SK-N-SH (cell line): ENCODE measurements around the gene KRTAP22-1. TPM values are rescaled to one million over a fixed set of nuclear protein-coding genes. Genes with fewer than 3 reads are reported as not detected.

ENCODE experiments used
- CTCF ChIA-PET: fragments of 300-600, 350-600 bp; formaldehyde crosslinking; extraction: SDS; loops from one replicate; lab custom pipeline; 2021; lab: Yijun Ruan, JAX
- POLR2A ChIA-PET: fragments of 350-600 bp; sonication (Branson Sonifier 250); formaldehyde crosslinking; extraction: SDS; loops from one replicate; lab custom pipeline; 2020; ENCODE audit warnings: antibody characterized with exemption, inconsistent platforms; lab: Yijun Ruan, JAX
- DNase-seq: peaks from one replicate; pipeline ENCODE4 v3.0.0; 2012
- H2AFZ ChIP-seq: fragments of 200-600 bp; sonication (generic); 2 replicates; pipeline ENCODE4 v1.8.1; 2016; ENCODE audit warnings: antibody characterized with exemption, mild to moderate bottlenecking, low read depth
- H3F3A ChIP-seq: fragments of 200-600 bp; sonication (generic); replicated peaks from 2 replicates; pipeline ENCODE3; 2016; ENCODE audit warnings: antibody characterized with exemption, mild to moderate bottlenecking; ENCODE audit not compliant: insufficient read depth
- H3K27ac ChIP-seq, 2 experiments: fragments of 200-500 bp in 1 of 2; fragments of 200-600 bp in 1 of 2; sonication (Bioruptor generic) in 1 of 2; sonication (generic), shearing (Covaris generic) in 1 of 2; 2 replicates each; pipeline versions ENCODE4 v1.5.1 to v1.6.1; 2014 to 2016; ENCODE audit warnings: low read depth in 2 of 2, inconsistent platforms in 1 of 2, low read length in 1 of 2, mild to moderate bottlenecking in 1 of 2, mixed read lengths in 1 of 2
- H3K27me3 ChIP-seq: fragments of 200-600 bp; sonication (generic), shearing (Covaris generic); 2 replicates; pipeline ENCODE4 v1.6.1; 2016; ENCODE audit warnings: mixed run types; ENCODE audit not compliant: insufficient read depth
- H3K36me3 ChIP-seq, 2 experiments: fragments of 200-500 bp in 1 of 2; fragments of 200-600 bp in 1 of 2; sonication (Bioruptor generic) in 1 of 2; sonication (generic) in 1 of 2; replicated peaks in 1 of 2; 2 replicates each; pipeline versions ENCODE3 to v1.5.1; 2014 to 2016; ENCODE audit warnings: low read length in 1 of 2, mild to moderate bottlenecking in 1 of 2; ENCODE audit not compliant: insufficient read depth in 2 of 2, control insufficient read depth in 1 of 2
- H3K4me1 ChIP-seq, 2 experiments: fragments of 200-500 bp in 1 of 2; fragments of 200-600 bp in 1 of 2; sonication (Bioruptor generic) in 1 of 2; sonication (generic), shearing (Covaris generic) in 1 of 2; 2 replicates each; pipeline versions ENCODE4 v1.5.1 to v1.6.1; 2014 to 2016; ENCODE audit warnings: low read depth in 1 of 2, low read length in 1 of 2, mixed run types in 1 of 2; ENCODE audit not compliant: insufficient read depth in 2 of 2, control insufficient read depth in 1 of 2
- H3K4me2 ChIP-seq: fragments of 200-600 bp; sonication (generic), shearing (Covaris generic); 2 replicates; pipeline ENCODE4 v1.6.1; 2017; ENCODE audit warnings: mixed run types
- H3K4me3 ChIP-seq, 2 experiments: fragments of 200-500 bp in 1 of 2; fragments of 200-600 bp in 1 of 2; sonication (Bioruptor generic) in 1 of 2; sonication (generic), shearing (Covaris generic) in 1 of 2; 2 replicates each; pipeline versions ENCODE4 v1.5.1 to v1.8.1; 2014 to 2016; ENCODE audit warnings: low read depth in 2 of 2, inconsistent platforms in 1 of 2, low read length in 1 of 2, mild to moderate bottlenecking in 1 of 2, mixed read lengths in 1 of 2, moderate library complexity in 1 of 2
- H3K79me2 ChIP-seq: fragments of 200-600 bp; sonication (generic); 2 replicates; pipeline ENCODE4 v1.8.1; 2017; ENCODE audit warnings: mild to moderate bottlenecking; ENCODE audit not compliant: insufficient read depth
- H3K9ac ChIP-seq: fragments of 200-600 bp; sonication (generic); 2 replicates; pipeline ENCODE4 v1.6.1; 2017; ENCODE audit warnings: mixed run types
- H3K9me2 ChIP-seq: fragments of 200-600 bp; sonication (generic); 2 replicates; pipeline ENCODE4 v1.6.1; 2017; ENCODE audit warnings: mixed run types
- H3K9me3 ChIP-seq: fragments of 200-600 bp; sonication (generic); 2 replicates; pipeline ENCODE4 v1.6.1; 2017; ENCODE audit warnings: mixed run types, mild to moderate bottlenecking, moderate library complexity
- H4K20me1 ChIP-seq: fragments of 200-600 bp; sonication (generic); 2 replicates; pipeline ENCODE4 v1.6.1; 2017; ENCODE audit warnings: mild to moderate bottlenecking, mixed run types; ENCODE audit not compliant: insufficient read depth
- CHD2 ChIP-seq: fragments of 150-350 bp; IDR thresholded peaks from 2 replicates; pipeline ENCODE4 v1.6.1; 2018; ENCODE audit warnings: low read length; ENCODE audit not compliant: partially characterized antibody
- CTCF ChIP-seq: fragments of 200-600 bp; sonication (generic); IDR thresholded peaks from 2 replicates; pipeline ENCODE4 v1.6.1; 2017; ENCODE audit warnings: antibody characterized with exemption, mild to moderate bottlenecking, moderate library complexity
- FOSL2 ChIP-seq: IDR thresholded peaks from 2 replicates; pipeline ENCODE4 v1.4.0; 2012; ENCODE audit warnings: low read depth, mild to moderate bottlenecking, moderate library complexity, borderline replicate concordance
- FOXJ3 ChIP-seq: sonication (generic); formaldehyde crosslinking; IDR thresholded peaks from 2 replicates; pipeline ENCODE4 v1.5.1; 2020; ENCODE audit warnings: mild to moderate bottlenecking, missing genetic modification reagents
- GABPA ChIP-seq: IDR thresholded peaks from 2 replicates; pipeline ENCODE4 v1.4.0; 2012; ENCODE audit warnings: low read depth, mild to moderate bottlenecking
- GATA2 ChIP-seq: sonication (generic); formaldehyde crosslinking; IDR thresholded peaks from 2 replicates; pipeline ENCODE4 v1.5.0; 2020; ENCODE audit warnings: mild to moderate bottlenecking, missing genetic modification reagents
- JUND ChIP-seq: IDR thresholded peaks from 2 replicates; pipeline ENCODE4 v1.4.0; 2012
- MAX ChIP-seq: IDR thresholded peaks from 2 replicates; pipeline ENCODE4 v1.4.0; 2012; ENCODE audit warnings: low read depth
- MXI1 ChIP-seq: IDR thresholded peaks from 2 replicates; pipeline ENCODE4 v1.6.1; 2012; ENCODE audit warnings: mild to moderate bottlenecking, low read depth, low read length, improper control_type of control experiment
- NRF1 ChIP-seq: IDR thresholded peaks from 2 replicates; pipeline ENCODE4 v1.6.1; 2012; ENCODE audit warnings: low read depth, mild to moderate bottlenecking, low read length
- PBX3 ChIP-seq: IDR thresholded peaks from 2 replicates; pipeline ENCODE4; 2012
- POLR2AphosphoS5 ChIP-seq: IDR thresholded peaks from 2 replicates; pipeline ENCODE4 v1.6.1; 2012; ENCODE audit warnings: low read depth, low read length
- RFX5 ChIP-seq: IDR thresholded peaks from 2 replicates; pipeline ENCODE4 v1.6.1; 2012; ENCODE audit warnings: mild to moderate bottlenecking, improper control_type of control experiment, low read length
- RXRA ChIP-seq: IDR thresholded peaks from 2 replicates; pipeline ENCODE4 v1.4.0; 2012; ENCODE audit warnings: low read depth, mild to moderate bottlenecking, borderline replicate concordance
- TEAD4 ChIP-seq: IDR thresholded peaks from 2 replicates; pipeline ENCODE4 v1.4.0; 2012; ENCODE audit warnings: mild to moderate bottlenecking, borderline replicate concordance; ENCODE audit not compliant: insufficient read depth
- USF1 ChIP-seq: IDR thresholded peaks from 2 replicates; pipeline ENCODE4 v1.4.0; 2012; ENCODE audit warnings: low read depth, borderline replicate concordance
- WGBS: methylation state at CpG from one replicate; pipeline ENCODE4 v1.1.6; 2017; ENCODE audit warnings: low lambda C conversion rate; 5-methylcytosine and 5-hydroxymethylcytosine counted together
- polyA plus RNA-seq, 3 experiments: library from polyadenylated mRNA; depleted of rRNA; stranded (reverse); fragments of >200 nt; gene quantifications; 2 replicates each; pipeline ENCODE4 v1.2.3, GENCODE V29; 2012

KRTAP22-1 gene
- polyA plus RNA-seq, 1 of the 3 experiments (the other 2 are of a cell fraction) = not detected

- H3K9ac ChIP-seq = no peak within 1 kb of the TSS
- CTCF ChIA-PET = no interaction called here
- H3K36me3 ChIP-seq = no peaks in the 10 kb centered on the region
- no peaks in the 10 kb centered on the region for H3K79me2 ChIP-seq
- no peaks in the 10 kb centered on the region for H3K27me3 ChIP-seq
- H3F3A ChIP-seq = no peaks in the 10 kb centered on the region
- no CpG with 5 or more reads among the region's 6 CpGs for WGBS
- TF ChIP-seq NRF1 (no peak), MAX (no peak)
- H3K9me3 ChIP-seq = no peaks in the 10 kb centered on the region
- H2AFZ ChIP-seq = no peak within 1 kb of the TSS
- DNase-seq = no peak
- H3K4me1 ChIP-seq = no peaks in the 10 kb centered on the region
- H3K27ac ChIP-seq = no peak within 1 kb of the TSS
- POLR2A ChIA-PET = no interaction called here
- H3K4me2 ChIP-seq = no peak within 1 kb of the TSS
- no peak within 1 kb of the TSS for H3K4me3 ChIP-seq
- no peaks in the 10 kb centered on the region for H3K9me2 ChIP-seq
- no peaks in the 10 kb centered on the region for H4K20me1 ChIP-seq
These were observed 2.1 kb upstream of the KRTAP22-1 start, which contains the start of gene KRTAP6-2 for GRCh38 chr21:30598802-30599201. TSS of gene KRTAP6-2 (minus strand) at chr21:30598902. CDS start at chr21:30598874, 28 bp downstream.

- H3K27ac ChIP-seq = no peak overlapping the region
- POLR2A ChIA-PET = no interaction called here
- H3K9me3 ChIP-seq = no peaks in the 10 kb centered on the region
- H3K36me3 ChIP-seq = no peaks in the 10 kb centered on the region
- no peaks in the 10 kb centered on the region for H3K27me3 ChIP-seq
- 0% methylated on average over 2 of the region's 2 CpGs for WGBS
- H3K4me3 ChIP-seq = no peak overlapping the region
- H3K9ac ChIP-seq = no peak overlapping the region
- CTCF ChIA-PET = no interaction called here
- no peaks in the 10 kb centered on the region for H4K20me1 ChIP-seq
- no peaks in the 10 kb centered on the region for H3K9me2 ChIP-seq
- no peak overlapping the region for H2AFZ ChIP-seq
- H3F3A ChIP-seq = no peaks in the 10 kb centered on the region
- H3K4me2 ChIP-seq = no peak overlapping the region
- no peak for DNase-seq
- TF ChIP-seq PBX3 (no peak), CTCF (peak; percentile 21; the same call in 1 of the 2 replicates)
- no peaks in the 10 kb centered on the region for H3K4me1 ChIP-seq
- no peaks in the 10 kb centered on the region for H3K79me2 ChIP-seq
These were observed 5.1 kb downstream of the KRTAP22-1 start for GRCh38 chr21:30605968-30606367.

- no peak overlapping the region; the same call in 1 of the 2 replicates for H2AFZ ChIP-seq
- no peak overlapping the region for H3K27ac ChIP-seq
- no peaks in the 10 kb centered on the region for H3K27me3 ChIP-seq
- no peak overlapping the region for H3K4me3 ChIP-seq
- no peaks in the 10 kb centered on the region for H3K36me3 ChIP-seq
- no peaks in the 10 kb centered on the region for H3K9me2 ChIP-seq
- H3K9me3 ChIP-seq = no peaks in the 10 kb centered on the region
- no peak overlapping the region for H3K9ac ChIP-seq
- H3F3A ChIP-seq = no peaks in the 10 kb centered on the region
- DNase-seq = no peak
- no peaks in the 10 kb centered on the region for H3K79me2 ChIP-seq
- no peaks in the 10 kb centered on the region for H3K4me1 ChIP-seq
- H4K20me1 ChIP-seq = no peaks in the 10 kb centered on the region
- no peak overlapping the region for H3K4me2 ChIP-seq
- ChIA-PET POLR2A (no interaction called here), CTCF (no interaction called here)
- 8% methylated on average over 2 of the region's 2 CpGs for WGBS
- no peak for TF ChIP-seq TEAD4
- TF ChIP-seq GATA2 (CRISPR knock-in tag) = no peak
- no peak for TF ChIP-seq FOXJ3 (CRISPR knock-in tag)
- no peak for TF ChIP-seq MXI1
- no peak for TF ChIP-seq POLR2AphosphoS5
- TF ChIP-seq JUND = no peak
- no peak for TF ChIP-seq GABPA
- TF ChIP-seq FOSL2 = no peak
- TF ChIP-seq CHD2 = no peak
- no peak for TF ChIP-seq NRF1
- no peak for TF ChIP-seq RFX5
- TF ChIP-seq USF1 = no peak
- TF ChIP-seq CTCF = no peak
- no peak for TF ChIP-seq RXRA
These were observed 11.2 kb downstream of the KRTAP22-1 start for GRCh38 chr21:30612132-30612531.
